Stimulated activated CD8-positive, alpha-beta memory T cell treated with anti-CD3 and anti-CD28 coated beads, Interleukin-7, amount 100 ng/mL, for 24 hours (primary cell): ENCODE results near the gene SFXN3.

Experiments
- DNase-seq: peaks from one replicate; pipeline ENCODE4 v3.0.0-alpha.2; 2020; ENCODE audit warnings: low read depth

Gene SFXN3

GRCh38 chr10:101076630-101077029, 45.6 kb downstream of the SFXN3 start:
- no peak for DNase-seq

GRCh38 chr10:101079874-101080273, 48.8 kb downstream of the SFXN3 start:
- DNase-seq: no peak

- no peak for DNase-seq
These were observed 50.2 kb downstream of the SFXN3 start for GRCh38 chr10:101080933-101081931.

GRCh38 chr10:101085846-101086245, 54.8 kb downstream of the SFXN3 start:
- no peak for DNase-seq

GRCh38 chr10:101087376-101087775, 56.3 kb downstream of the SFXN3 start:
- DNase-seq: no peak

- DNase-seq: no peak
These were observed 56.9 kb downstream of the SFXN3 start for GRCh38 chr10:101087965-101088364.

- no peak for DNase-seq
These were observed 58.7 kb downstream of the SFXN3 start for GRCh38 chr10:101089520-101090299.

- DNase-seq: no peak
These were observed 59.6 kb downstream of the SFXN3 start for GRCh38 chr10:101090597-101090996.
